Heart right ventricle (tissue), 16 donors: ENCODE data around the gene PTPRG. TPM values are rescaled to one million over a fixed set of nuclear protein-coding genes. Genes with fewer than 3 reads are reported as not detected.
A peak's percentile ranks its signal among the peaks of the same experiment; 100 is the strongest.

Experiments
- ATAC-seq, 8 donors: fragments of 200-7000 bp; cut with Tn5 transposase; one replicate each; pipeline ENCODE4 v1.9.1; 2020; ENCODE audit warnings: mild to moderate bottlenecking in 8 of 8, moderate library complexity in 8 of 8, moderate number of reproducible peaks in 1 of 8
- DNase-seq, 2 donors: peaks; one replicate each; pipeline ENCODE4 v3.0.0-alpha.2; 2020
- H3K27ac ChIP-seq, 10 donors: fragments of 200-600 bp; sonication (generic) in 2 of 10; one replicate each; pipeline versions ENCODE4 v1.5.0 to v1.8.0; 2020 to 2022; ENCODE audit warnings: mild to moderate bottlenecking in 3 of 10
- H3K27me3 ChIP-seq, 7 donors: fragments of 200-600 bp; one replicate each; pipeline ENCODE4 v1.8.0; 2021 to 2022; ENCODE audit warnings: mild to moderate bottlenecking in 2 of 7
- H3K36me3 ChIP-seq, 9 donors: fragments of 200-600 bp; sonication (generic) in 1 of 9; one replicate each; pipeline versions ENCODE4 v1.5.0 to v1.8.0; 2020 to 2022; ENCODE audit warnings: mild to moderate bottlenecking in 2 of 9
- H3K4me1 ChIP-seq, 9 donors: fragments of 200-600 bp; sonication (generic) in 1 of 9; one replicate each; pipeline versions ENCODE4 v1.5.0 to v1.8.0; 2020 to 2022; ENCODE audit warnings: mild to moderate bottlenecking in 4 of 9
- H3K4me3 ChIP-seq, 10 donors: fragments of 200-600 bp; sonication (generic) in 2 of 10; one replicate each; pipeline versions ENCODE4 v1.5.0 to v1.8.0; 2020 to 2022; ENCODE audit warnings: mild to moderate bottlenecking in 7 of 10, moderate library complexity in 2 of 10
- H3K9me3 ChIP-seq, 11 donors: fragments of 200-600 bp in 10 of 11; sonication (generic) in 2 of 11; one replicate each; pipeline versions ENCODE4 v1.5.0 to v1.8.0; 2013 to 2022; ENCODE audit warnings: mild to moderate bottlenecking in 2 of 11, control low read depth in 1 of 11, moderate library complexity in 1 of 11
- WGBS, 2 donors: extraction: QIAGEN DNeasy Blood & Tissue Kit; methylation state at CpG; one replicate each; pipeline ENCODE4 v1.1.7; 2013; ENCODE audit warnings: inconsistent platforms in 1 of 2; 5-methylcytosine and 5-hydroxymethylcytosine counted together
- intact Hi-C, 10 donors: fragments of 100-400 bp; cut with DNase I; formaldehyde crosslinking; loops; one replicate each; pipeline versions ENCODE4 v1.11.1 to v1.14.2; 2022
- polyA plus RNA-seq, 2 donors: library from polyadenylated mRNA; stranded (reverse); fragments of 200-250 nt; gene quantifications; one replicate each; pipeline ENCODE4 v1.2.3, GENCODE V29; 2013
- total RNA-seq, 10 donors: library from RNA; stranded (reverse); fragmentation: NEBNext Ultra II Directional in 3 of 10; extraction: Animal tissue kit (Norgen Biotek cat#: 25700) in 3 of 10; gene quantifications; one replicate each; pipeline versions ENCODE4 v1.2.1 to v1.2.4, GENCODE V29; 2021 to 2023
- TF ChIP-seq, protein P1 (sequence below), 9 donors: fragments of 200-600 bp; sonication (generic) in 2 of 9; IDR thresholded peaks; one replicate each; pipeline versions ENCODE4 v1.5.0 to v1.8.0; 2021 to 2022; ENCODE audit warnings: antibody characterized with exemption in 9 of 9, mild to moderate bottlenecking in 5 of 9, moderate library complexity in 1 of 9
- donor health status: Arrhythmogenic right ventricular cardiomyopathy.
- donor health status: ischemic (EF 13 %, LVEDD 7.1; RV severe dilation, severe dysfunction).
- donor health status: healthy with polysubstance abuse.
- donor health status: DM: no; HTN: yes; CAD: no.
- donor health status: DM: no; HTN: no; CAD: no.
- donor health status: ischemic (EF 25% LVEDD 6.9; RV normal size, moderate dysfunction).
- donor health status: ischemic (EF 25% LVEDD 5.7; RV mildly dilated, moderate dysfunction).
- donor health status: healthy.
- donor health status: DM: yes; HTN: yes; CAD: no.
- donor health status: Ischemic cardiomyopathy.
- donor health status: ischemic (EF 35%, LVEDD 5.7; RV mildly dilated, moderate dysfunction).
- donor health status: nonischemic (EF 11% LVEDD 7.7; RV severe dilation, severe dysfunction).
- donor health status: DM: yes; HTN: yes; CAD: no.
- donor health status: PGD.
- donor health status: ischemic (EF 29% LVEDD 5.4; RV normal size, mild dysfunction).
- donor health status: nonischemic (EF 23%, LVEDD 6.1; RV moderate dilation, normal function).

Gene PTPRG
- total and polyA plus RNA-seq, 12 donors: 10.1 to 38.3 (median 32.6) TPM

DNA sequence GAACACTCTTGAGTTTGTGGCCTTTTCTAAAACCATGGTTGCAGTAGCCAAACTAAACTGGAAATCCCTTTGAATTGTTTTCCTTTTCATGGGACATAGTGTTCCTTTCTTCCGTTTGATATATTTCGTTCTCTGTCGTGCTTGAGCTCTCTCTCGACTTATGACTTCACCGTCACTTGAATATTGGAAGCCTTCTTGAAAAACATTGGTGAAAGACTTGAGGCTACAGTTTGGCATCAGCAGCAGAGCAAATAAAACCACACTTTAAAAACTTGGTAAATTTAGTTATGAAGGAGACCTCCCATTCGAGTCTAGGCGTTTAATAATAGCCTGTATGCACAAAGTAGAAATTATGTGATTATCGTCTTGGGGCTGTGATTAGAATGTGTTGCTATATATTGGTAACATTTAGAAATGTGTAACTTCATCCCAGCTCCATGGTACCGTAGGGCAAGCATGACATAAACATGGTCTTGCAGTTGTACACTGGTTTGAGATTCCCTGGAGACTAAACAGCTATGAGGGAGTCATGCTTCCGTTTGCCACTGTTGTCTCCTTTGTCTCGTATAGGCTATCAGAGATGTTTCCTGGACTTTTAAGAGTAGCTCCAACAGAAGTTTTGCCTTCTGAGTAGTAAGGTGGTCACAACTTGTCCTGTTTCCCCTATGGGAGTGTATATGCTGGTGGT lies 122.3 kb downstream of the PTPRG start:
- intact Hi-C loops: no loop called here
- H3K27ac ChIP-seq: peak overlapping the region in 3 of 10 donors; percentile 1 to 48 (median 6)
- no peaks in the 10 kb centered on the region for H3K36me3 ChIP-seq
- H3K27me3 ChIP-seq: no peaks in the 10 kb centered on the region
- H3K9me3 ChIP-seq: no peaks in the 10 kb centered on the region
- TF ChIP-seq, protein P1, sequence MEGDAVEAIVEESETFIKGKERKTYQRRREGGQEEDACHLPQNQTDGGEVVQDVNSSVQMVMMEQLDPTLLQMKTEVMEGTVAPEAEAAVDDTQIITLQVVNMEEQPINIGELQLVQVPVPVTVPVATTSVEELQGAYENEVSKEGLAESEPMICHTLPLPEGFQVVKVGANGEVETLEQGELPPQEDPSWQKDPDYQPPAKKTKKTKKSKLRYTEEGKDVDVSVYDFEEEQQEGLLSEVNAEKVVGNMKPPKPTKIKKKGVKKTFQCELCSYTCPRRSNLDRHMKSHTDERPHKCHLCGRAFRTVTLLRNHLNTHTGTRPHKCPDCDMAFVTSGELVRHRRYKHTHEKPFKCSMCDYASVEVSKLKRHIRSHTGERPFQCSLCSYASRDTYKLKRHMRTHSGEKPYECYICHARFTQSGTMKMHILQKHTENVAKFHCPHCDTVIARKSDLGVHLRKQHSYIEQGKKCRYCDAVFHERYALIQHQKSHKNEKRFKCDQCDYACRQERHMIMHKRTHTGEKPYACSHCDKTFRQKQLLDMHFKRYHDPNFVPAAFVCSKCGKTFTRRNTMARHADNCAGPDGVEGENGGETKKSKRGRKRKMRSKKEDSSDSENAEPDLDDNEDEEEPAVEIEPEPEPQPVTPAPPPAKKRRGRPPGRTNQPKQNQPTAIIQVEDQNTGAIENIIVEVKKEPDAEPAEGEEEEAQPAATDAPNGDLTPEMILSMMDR (IDR thresholded peaks at IDR 0.05): no peak
- ATAC-seq: peak in 2 of 8 donors; percentile 10 to 40
- no peak for DNase-seq
- H3K4me1 ChIP-seq: peaks cover 2 to 54% (median 49%) of the 10 kb centered on the region in 9 donors
- 80 to 88% methylated on average over 11 of the region's 11 CpGs for WGBS, 2 donors
- no peak overlapping the region for H3K4me3 ChIP-seq

DNA sequence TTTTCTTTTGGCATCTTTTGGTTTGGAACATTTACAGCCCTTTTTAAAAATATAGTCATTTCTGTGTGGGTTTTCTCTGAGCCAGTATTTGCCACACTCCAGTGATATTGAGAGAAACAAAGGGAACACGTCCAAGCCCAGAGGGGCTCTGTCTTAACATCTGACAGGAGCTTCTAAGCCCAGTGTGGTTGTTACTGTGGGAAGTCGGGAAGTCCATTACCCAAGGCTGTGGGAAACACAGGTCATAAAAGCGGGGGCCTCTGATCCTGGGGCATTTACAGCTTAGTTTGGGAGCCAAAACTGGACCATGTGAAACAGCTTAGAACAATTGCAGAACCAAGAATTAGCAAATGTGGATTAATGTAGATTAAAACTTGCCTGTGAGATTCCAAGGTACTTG lies 123.0 kb downstream of the PTPRG start:
- no peak for ATAC-seq
- WGBS, 2 donors: 89 to 91% methylated on average over 3 of the region's 3 CpGs
- Histone ChIP-seq H3K4me1 (peaks cover 2 to 60% (median 53%) of the 10 kb centered on the region in 9 donors), H3K4me3 (no peak overlapping the region), H3K27ac (no peak overlapping the region), H3K36me3 (no peaks in the 10 kb centered on the region), H3K9me3 (no peaks in the 10 kb centered on the region), H3K27me3 (no peaks in the 10 kb centered on the region)
- intact Hi-C loops: no loop called here
- TF ChIP-seq, protein P1 (IDR thresholded peaks at IDR 0.05): no peak
- no peak for DNase-seq

DNA sequence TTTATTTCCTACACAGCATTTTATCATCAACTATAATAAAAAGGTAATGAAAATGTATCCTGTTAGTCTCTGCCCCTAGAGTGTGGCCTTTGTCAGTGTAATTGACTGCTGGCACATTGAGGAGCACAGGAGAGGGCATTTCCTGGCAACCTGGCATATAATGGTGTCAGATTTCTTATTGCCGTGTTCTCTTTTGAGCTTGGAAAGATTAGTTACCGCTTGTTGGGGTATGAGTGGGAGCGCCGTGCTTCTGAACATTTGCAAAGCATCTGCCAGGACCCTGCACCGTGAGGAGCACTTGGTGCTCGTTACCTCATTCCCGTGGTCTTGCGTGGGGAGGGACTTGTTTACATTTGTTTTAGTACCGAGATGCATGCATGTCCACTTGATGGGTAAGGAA lies 124.4 kb downstream of the PTPRG start:
- Histone ChIP-seq H3K27ac (peak overlapping the region in 7 of 10 donors; percentile 21 to 61 (median 49)), H3K36me3 (peaks cover 0 to 6% (median 0%) of the 10 kb centered on the region in 9 donors), H3K4me1 (peaks cover 2 to 60% (median 53%) of the 10 kb centered on the region in 9 donors), H3K27me3 (no peaks in the 10 kb centered on the region), H3K4me3 (peak overlapping the region in 3 of 10 donors; percentile 3 to 28 (median 15)), H3K9me3 (no peaks in the 10 kb centered on the region)
- ATAC-seq: peak in 6 of 8 donors; percentile 31 to 76 (median 60)
- intact Hi-C loops: no loop called here
- WGBS, 2 donors: 57 to 71% methylated on average over 9 of the region's 9 CpGs
- TF ChIP-seq, protein P1 (IDR thresholded peaks at IDR 0.05): no peak
- DNase-seq: no peak

DNA sequence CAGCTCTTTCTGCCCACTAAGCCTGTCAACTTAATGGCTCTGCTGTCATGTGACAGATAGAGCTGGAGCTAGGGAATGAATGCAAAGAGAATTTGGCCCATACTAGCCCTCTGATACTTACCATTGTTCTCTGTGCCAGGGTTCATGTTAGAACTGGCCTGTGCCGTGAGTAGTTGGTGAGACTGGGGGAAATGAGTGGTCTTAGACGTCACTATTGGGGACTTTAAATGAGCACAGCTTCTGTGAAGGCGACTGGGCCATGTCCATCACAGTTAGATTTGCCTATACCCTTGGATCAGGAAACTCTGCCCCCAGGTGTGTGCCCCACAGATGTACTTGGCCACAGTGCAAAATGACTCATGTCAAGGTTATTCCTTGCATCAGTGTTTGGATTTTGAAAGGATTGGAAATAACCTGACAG lies 124.9 kb downstream of the PTPRG start:
- TF ChIP-seq, protein P1 (IDR thresholded peaks at IDR 0.05): no peak
- peak in 6 of 8 donors; percentile 16 to 50 (median 32) for ATAC-seq
- H3K4me1 ChIP-seq: peaks cover 2 to 60% (median 53%) of the 10 kb centered on the region in 9 donors
- DNase-seq: no peak
- peaks cover 0 to 6% (median 0%) of the 10 kb centered on the region in 9 donors for H3K36me3 ChIP-seq
- peak overlapping the region in 7 of 10 donors; percentile 21 to 61 (median 49) for H3K27ac ChIP-seq
- intact Hi-C loops: no loop called here
- 74 to 76% methylated on average over 3 of the region's 3 CpGs for WGBS, 2 donors
- H3K27me3 ChIP-seq: no peaks in the 10 kb centered on the region
- H3K4me3 ChIP-seq: peak overlapping the region in 2 of 10 donors; percentile 3 to 15
- H3K9me3 ChIP-seq: no peaks in the 10 kb centered on the region
